GM23338 (cell line): ENCODE results near the gene CDK17. TPM values are rescaled to one million over a fixed set of nuclear protein-coding genes. Genes with fewer than 3 reads are reported as not detected.

Experiments used
- ATAC-seq: fragments of 200-7000 bp; cut with Tn5 transposase; 3 replicates; pipeline ENCODE4 v1.9.1; 2020
- DNase-seq: peaks from one replicate; pipeline ENCODE4 v3.0.0-alpha.2; 2015; ENCODE audit warnings: low spot score
- H2AFZ ChIP-seq: fragments of 200-600 bp; sonication (generic); 2 replicates; pipeline ENCODE4 v1.8.0; 2016; ENCODE audit warnings: antibody characterized with exemption, mild to moderate bottlenecking, moderate library complexity
- H3F3A ChIP-seq: fragments of 200-600 bp; sonication (generic); replicated peaks from 2 replicates; pipeline ENCODE4 v1.8.0; 2017; ENCODE audit warnings: antibody characterized with exemption, mixed run types, low read depth
- H3K27ac ChIP-seq: fragments of 200-600 bp; sonication (generic); 2 replicates; pipeline ENCODE4 v1.6.1; 2016; ENCODE audit warnings: low read depth
- H3K27me3 ChIP-seq: fragments of 200-600 bp; sonication (generic); 2 replicates; pipeline ENCODE4 v1.8.0; 2016; ENCODE audit warnings: mild to moderate bottlenecking, mixed run types, moderate library complexity; ENCODE audit not compliant: insufficient read depth
- H3K36me3 ChIP-seq: fragments of 200-600 bp; sonication (generic); 2 replicates; pipeline ENCODE4 v1.8.0; 2016; ENCODE audit warnings: mild to moderate bottlenecking; ENCODE audit not compliant: insufficient read depth
- H3K4me1 ChIP-seq: fragments of 200-600 bp; sonication (generic); 2 replicates; pipeline ENCODE4 v1.8.0; 2016; ENCODE audit warnings: mild to moderate bottlenecking, moderate library complexity; ENCODE audit not compliant: insufficient read depth
- H3K4me2 ChIP-seq: fragments of 200-600 bp; sonication (generic); 2 replicates; pipeline ENCODE4 v1.7.1; 2017; ENCODE audit warnings: mixed run types
- H3K4me3 ChIP-seq: fragments of 200-600 bp; sonication (generic); 2 replicates; pipeline ENCODE4 v1.6.1; 2016; ENCODE audit warnings: mixed run types
- H3K79me2 ChIP-seq: fragments of 200-600 bp; sonication (generic); replicated peaks from 2 replicates; pipeline ENCODE4 v1.8.0; 2017; ENCODE audit warnings: mild to moderate bottlenecking; ENCODE audit not compliant: insufficient read depth
- H3K9me2 ChIP-seq: fragments of 200-600 bp; sonication (generic); 2 replicates; pipeline ENCODE4 v1.8.0; 2017; ENCODE audit not compliant: insufficient read depth
- H4K20me1 ChIP-seq: fragments of 200-600 bp; sonication (generic); replicated peaks from 2 replicates; pipeline ENCODE4 v1.8.0; 2017; ENCODE audit warnings: mild to moderate bottlenecking; ENCODE audit not compliant: insufficient read depth
- H3K27ac Mint-ChIP-seq: 2 replicates; pipeline ENCODE4 v1.8.0; 2020; ENCODE audit warnings: inconsistent platforms, mild to moderate bottlenecking, moderate library complexity, mixed read lengths
- H3K27me3 Mint-ChIP-seq: 3 replicates; pipeline ENCODE4 v1.8.0; 2022; ENCODE audit warnings: low read depth, mild to moderate bottlenecking, moderate library complexity, mixed read lengths, inconsistent platforms; ENCODE audit not compliant: insufficient read depth, poor library complexity
- H3K36me3 Mint-ChIP-seq: 3 replicates; pipeline ENCODE4 v1.8.0; 2021; ENCODE audit warnings: low read depth, mild to moderate bottlenecking, inconsistent platforms, moderate library complexity, mixed read lengths
- H3K4me1 Mint-ChIP-seq: 3 replicates; pipeline ENCODE4 v1.8.0; 2020; ENCODE audit warnings: mild to moderate bottlenecking, inconsistent platforms, mixed read lengths
- H3K4me3 Mint-ChIP-seq: 3 replicates; pipeline ENCODE4 v1.8.0; 2021; ENCODE audit warnings: moderate library complexity, mild to moderate bottlenecking, inconsistent platforms, mixed read lengths
- H3K9me3 Mint-ChIP-seq: 3 replicates; pipeline ENCODE4 v1.8.0; 2020; ENCODE audit warnings: moderate library complexity, mild to moderate bottlenecking, inconsistent platforms, mixed read lengths
- CREB1 ChIP-seq: fragments of 250-450 bp; sonication (Bioruptor Pico); IDR thresholded peaks from 2 replicates; pipeline ENCODE4 v1.5.0; 2020; ENCODE audit warnings: low read depth, mild to moderate bottlenecking, moderate library complexity
- EZH2 ChIP-seq: fragments of 200-600 bp; sonication (generic); IDR thresholded peaks from one replicate; pipeline ENCODE4 v1.8.0; 2017; ENCODE audit warnings: antibody characterized with exemption, mild to moderate bottlenecking, low read depth; ENCODE audit not compliant: unreplicated experiment
- EZH2phosphoT487 ChIP-seq: fragments of 200-600 bp; sonication (generic); IDR thresholded peaks from one replicate; pipeline ENCODE4 v1.8.1; 2018; ENCODE audit warnings: antibody characterized with exemption; ENCODE audit not compliant: unreplicated experiment
- JUNB ChIP-seq: IDR thresholded peaks from one replicate; pipeline ENCODE4 v1.6.1; 2016; ENCODE audit warnings: antibody characterized with exemption; ENCODE audit not compliant: unreplicated experiment
- NANOG ChIP-seq: IDR thresholded peaks from 2 replicates; pipeline ENCODE4 v1.6.1; 2016; ENCODE audit warnings: antibody characterized with exemption, borderline replicate concordance
- POLR2AphosphoS5 ChIP-seq: IDR thresholded peaks from 2 replicates; pipeline ENCODE4 v1.6.1; 2016; ENCODE audit warnings: antibody characterized with exemption, low read depth
- REST ChIP-seq: IDR thresholded peaks from one replicate; pipeline ENCODE4 v1.6.1; 2018; ENCODE audit warnings: antibody characterized with exemption; ENCODE audit not compliant: unreplicated experiment
- STAT1 ChIP-seq: IDR thresholded peaks from one replicate; pipeline ENCODE4 v1.6.1; 2016; ENCODE audit warnings: antibody characterized with exemption; ENCODE audit not compliant: unreplicated experiment
- ZNF114 ChIP-seq: fragments of 250-450 bp; sonication (Bioruptor Pico); IDR thresholded peaks from 2 replicates; pipeline ENCODE4 v1.5.0; 2020; ENCODE audit warnings: mild to moderate bottlenecking, moderate library complexity
- ZNF331 ChIP-seq: fragments of 250-450 bp; sonication (Bioruptor Pico); IDR thresholded peaks from 2 replicates; pipeline ENCODE4 v1.5.0; 2020; ENCODE audit warnings: low read depth, mild to moderate bottlenecking, moderate library complexity
- polyA plus RNA-seq: library from polyadenylated mRNA; unstranded; fragments of >200 nt; fragmentation: Nextera tagmentation; extraction: Ambion mirVana; gene quantifications from 2 replicates; pipeline ENCODE4 v1.2.1, GENCODE V29; 2016
- total RNA-seq: library from RNA; depleted of rRNA; stranded (reverse); fragments of >200 nt; shearing (Covaris generic); gene quantifications from 2 replicates; pipeline ENCODE4 v1.2.3, GENCODE V29; 2014
- TF ChIP-seq, protein P1 (sequence below): fragments of 250-450 bp; sonication (Bioruptor Pico); IDR thresholded peaks from 2 replicates; pipeline ENCODE4 v1.5.0; 2020; ENCODE audit warnings: mild to moderate bottlenecking, moderate library complexity
- TF ChIP-seq, protein P2 (sequence below), 2 experiments: fragments of 200-600 bp in 1 of 2; sonication (generic) in 1 of 2; conservative IDR thresholded peaks; 2 replicates each; pipeline versions ENCODE4 v1.5.1 to v1.6.1; 2016 to 2017; ENCODE audit warnings: antibody characterized with exemption in 2 of 2, low read depth in 2 of 2, mild to moderate bottlenecking in 2 of 2, moderate library complexity in 1 of 2

The CDK17 gene
- total and polyA plus RNA-seq, 2 experiments from 2014 or later: 7.6 to 34.2 TPM

- no peak for DNase-seq
- Histone ChIP-seq H3F3A (peaks cover 8% of the 10 kb centered on the region; the same call in 1 of the 2 replicates), H3K4me2 (no peak overlapping the region), H3K4me3 (no peak overlapping the region), H3K4me1 (peaks cover 37% of the 10 kb centered on the region), H3K9me2 (no peaks in the 10 kb centered on the region), H3K36me3 (no peaks in the 10 kb centered on the region), H4K20me1 (peaks cover 13% of the 10 kb centered on the region; the same call in 1 of the 2 replicates), H3K27me3 (peaks cover 10% of the 10 kb centered on the region; the same call in 1 of the 2 replicates), H3K79me2 (peaks cover 76% of the 10 kb centered on the region), H2AFZ (no peak overlapping the region), H3K27ac (no peak overlapping the region)
- H3K4me3 Mint-ChIP-seq: no peak overlapping the region
- peaks cover 12% of the 10 kb centered on the region for H3K27me3 Mint-ChIP-seq
- no peaks in the 10 kb centered on the region for H3K9me3 Mint-ChIP-seq
- no peak for ATAC-seq
- TF ChIP-seq POLR2AphosphoS5 (no peak), JUNB (no peak), ZNF114 (CRISPR knock-in tag) (no peak), STAT1 (no peak), CREB1 (CRISPR knock-in tag) (no peak), ZNF331 (no peak), EZH2 (no peak), NANOG (no peak), REST (no peak), EZH2phosphoT487 (no peak)
- TF ChIP-seq, protein P1, sequence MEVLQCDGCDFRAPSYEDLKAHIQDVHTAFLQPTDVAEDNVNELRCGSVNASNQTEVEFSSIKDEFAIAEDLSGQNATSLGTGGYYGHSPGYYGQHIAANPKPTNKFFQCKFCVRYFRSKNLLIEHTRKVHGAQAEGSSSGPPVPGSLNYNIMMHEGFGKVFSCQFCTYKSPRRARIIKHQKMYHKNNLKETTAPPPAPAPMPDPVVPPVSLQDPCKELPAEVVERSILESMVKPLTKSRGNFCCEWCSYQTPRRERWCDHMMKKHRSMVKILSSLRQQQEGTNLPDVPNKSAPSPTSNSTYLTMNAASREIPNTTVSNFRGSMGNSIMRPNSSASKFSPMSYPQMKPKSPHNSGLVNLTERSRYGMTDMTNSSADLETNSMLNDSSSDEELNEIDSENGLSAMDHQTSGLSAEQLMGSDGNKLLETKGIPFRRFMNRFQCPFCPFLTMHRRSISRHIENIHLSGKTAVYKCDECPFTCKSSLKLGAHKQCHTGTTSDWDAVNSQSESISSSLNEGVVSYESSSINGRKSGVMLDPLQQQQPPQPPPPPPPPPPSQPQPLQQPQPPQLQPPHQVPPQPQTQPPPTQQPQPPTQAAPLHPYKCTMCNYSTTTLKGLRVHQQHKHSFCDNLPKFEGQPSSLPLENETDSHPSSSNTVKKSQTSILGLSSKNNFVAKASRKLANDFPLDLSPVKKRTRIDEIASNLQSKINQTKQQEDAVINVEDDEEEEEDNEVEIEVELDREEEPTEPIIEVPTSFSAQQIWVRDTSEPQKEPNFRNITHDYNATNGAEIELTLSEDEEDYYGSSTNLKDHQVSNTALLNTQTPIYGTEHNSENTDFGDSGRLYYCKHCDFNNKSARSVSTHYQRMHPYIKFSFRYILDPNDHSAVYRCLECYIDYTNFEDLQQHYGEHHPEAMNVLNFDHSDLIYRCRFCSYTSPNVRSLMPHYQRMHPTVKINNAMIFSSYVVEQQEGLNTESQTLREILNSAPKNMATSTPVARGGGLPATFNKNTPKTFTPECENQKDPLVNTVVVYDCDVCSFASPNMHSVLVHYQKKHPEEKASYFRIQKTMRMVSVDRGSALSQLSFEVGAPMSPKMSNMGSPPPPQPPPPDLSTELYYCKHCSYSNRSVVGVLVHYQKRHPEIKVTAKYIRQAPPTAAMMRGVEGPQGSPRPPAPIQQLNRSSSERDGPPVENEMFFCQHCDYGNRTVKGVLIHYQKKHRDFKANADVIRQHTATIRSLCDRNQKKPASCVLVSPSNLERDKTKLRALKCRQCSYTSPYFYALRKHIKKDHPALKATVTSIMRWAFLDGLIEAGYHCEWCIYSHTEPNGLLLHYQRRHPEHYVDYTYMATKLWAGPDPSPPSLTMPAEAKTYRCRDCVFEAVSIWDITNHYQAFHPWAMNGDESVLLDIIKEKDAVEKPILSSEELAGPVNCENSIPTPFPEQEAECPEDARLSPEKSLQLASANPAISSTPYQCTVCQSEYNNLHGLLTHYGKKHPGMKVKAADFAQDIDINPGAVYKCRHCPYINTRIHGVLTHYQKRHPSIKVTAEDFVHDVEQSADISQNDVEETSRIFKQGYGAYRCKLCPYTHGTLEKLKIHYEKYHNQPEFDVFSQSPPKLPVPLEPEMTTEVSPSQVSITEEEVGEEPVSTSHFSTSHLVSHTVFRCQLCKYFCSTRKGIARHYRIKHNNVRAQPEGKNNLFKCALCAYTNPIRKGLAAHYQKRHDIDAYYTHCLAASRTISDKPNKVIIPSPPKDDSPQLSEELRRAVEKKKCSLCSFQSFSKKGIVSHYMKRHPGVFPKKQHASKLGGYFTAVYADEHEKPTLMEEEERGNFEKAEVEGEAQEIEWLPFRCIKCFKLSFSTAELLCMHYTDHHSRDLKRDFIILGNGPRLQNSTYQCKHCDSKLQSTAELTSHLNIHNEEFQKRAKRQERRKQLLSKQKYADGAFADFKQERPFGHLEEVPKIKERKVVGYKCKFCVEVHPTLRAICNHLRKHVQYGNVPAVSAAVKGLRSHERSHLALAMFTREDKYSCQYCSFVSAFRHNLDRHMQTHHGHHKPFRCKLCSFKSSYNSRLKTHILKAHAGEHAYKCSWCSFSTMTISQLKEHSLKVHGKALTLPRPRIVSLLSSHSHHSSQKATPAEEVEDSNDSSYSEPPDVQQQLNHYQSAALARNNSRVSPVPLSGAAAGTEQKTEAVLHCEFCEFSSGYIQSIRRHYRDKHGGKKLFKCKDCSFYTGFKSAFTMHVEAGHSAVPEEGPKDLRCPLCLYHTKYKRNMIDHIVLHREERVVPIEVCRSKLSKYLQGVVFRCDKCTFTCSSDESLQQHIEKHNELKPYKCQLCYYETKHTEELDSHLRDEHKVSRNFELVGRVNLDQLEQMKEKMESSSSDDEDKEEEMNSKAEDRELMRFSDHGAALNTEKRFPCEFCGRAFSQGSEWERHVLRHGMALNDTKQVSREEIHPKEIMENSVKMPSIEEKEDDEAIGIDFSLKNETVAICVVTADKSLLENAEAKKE (CRISPR knock-in tag): no peak
- TF ChIP-seq, protein P2, sequence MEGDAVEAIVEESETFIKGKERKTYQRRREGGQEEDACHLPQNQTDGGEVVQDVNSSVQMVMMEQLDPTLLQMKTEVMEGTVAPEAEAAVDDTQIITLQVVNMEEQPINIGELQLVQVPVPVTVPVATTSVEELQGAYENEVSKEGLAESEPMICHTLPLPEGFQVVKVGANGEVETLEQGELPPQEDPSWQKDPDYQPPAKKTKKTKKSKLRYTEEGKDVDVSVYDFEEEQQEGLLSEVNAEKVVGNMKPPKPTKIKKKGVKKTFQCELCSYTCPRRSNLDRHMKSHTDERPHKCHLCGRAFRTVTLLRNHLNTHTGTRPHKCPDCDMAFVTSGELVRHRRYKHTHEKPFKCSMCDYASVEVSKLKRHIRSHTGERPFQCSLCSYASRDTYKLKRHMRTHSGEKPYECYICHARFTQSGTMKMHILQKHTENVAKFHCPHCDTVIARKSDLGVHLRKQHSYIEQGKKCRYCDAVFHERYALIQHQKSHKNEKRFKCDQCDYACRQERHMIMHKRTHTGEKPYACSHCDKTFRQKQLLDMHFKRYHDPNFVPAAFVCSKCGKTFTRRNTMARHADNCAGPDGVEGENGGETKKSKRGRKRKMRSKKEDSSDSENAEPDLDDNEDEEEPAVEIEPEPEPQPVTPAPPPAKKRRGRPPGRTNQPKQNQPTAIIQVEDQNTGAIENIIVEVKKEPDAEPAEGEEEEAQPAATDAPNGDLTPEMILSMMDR (conservative IDR thresholded peaks at IDR 0.05; ENCODE audit: low read depth in 2 of 2): no peak
- no peaks in the 10 kb centered on the region for H3K36me3 Mint-ChIP-seq
- no peak overlapping the region for H3K27ac Mint-ChIP-seq
- peaks cover 44% of the 10 kb centered on the region for H3K4me1 Mint-ChIP-seq
Measured at GRCh38 chr12:96396209-96396608, 4.0 kb downstream of the CDK17 start.
